Body of pancreas (tissue), 4 donors: Measurements from ENCODE around the gene CMIP.

Source experiments
- CTCF ChIP-seq, 7 experiments: fragments of 450-650 bp in 4 of 7; fragments of 200-600 bp in 3 of 7; sonication (generic) in 3 of 7; IDR thresholded peaks; one replicate each; pipeline ENCODE4 v1.5.1; 2016 to 2019; ENCODE audit warnings: antibody characterized with exemption in 7 of 7
- POLR2A ChIP-seq, 3 donors: fragments of 450-650 bp; IDR thresholded peaks; one replicate each; pipeline ENCODE4 v1.6.1; 2016; ENCODE audit warnings: antibody characterized with exemption in 3 of 3, mild to moderate bottlenecking in 2 of 3

GRCh38 chr16:81692021-81692420, 247.4 kb downstream of the CMIP start:
- no peak for TF ChIP-seq CTCF (IDR thresholded peaks at IDR 0.05)
- TF ChIP-seq POLR2A (IDR thresholded peaks at IDR 0.05), result no peak
